MCF 10A (cell line): Measurements from ENCODE around the gene METRNL. TPM values are rescaled to one million over a fixed set of nuclear protein-coding genes. Genes with fewer than 3 reads are reported as not detected.

Source experiments
- BruUV-seq: library from RNA; stranded (reverse); fragments of 400-500 nt; replicated peaks from 2 replicates; lab custom pipeline; 2021; lab: Mats Ljungman, UMichigan
- CTCF ChIA-PET: fragments of 300-600 bp; sonication (Branson Sonifier 250); formaldehyde crosslinking; extraction: SDS; loops from one replicate; lab custom pipeline; 2021; ENCODE audit warnings: antibody characterized with exemption, inconsistent platforms; lab: Yijun Ruan, JAX
- POLR2A ChIA-PET: fragments of 300-600, 350-650 bp; sonication (Branson Sonifier 250); formaldehyde crosslinking; extraction: SDS; loops from one replicate; lab custom pipeline; 2020; ENCODE audit warnings: antibody characterized with exemption, inconsistent platforms; lab: Yijun Ruan, JAX
- DNase-seq: peaks from one replicate; pipeline ENCODE4 v3.0.0-alpha.2; 2018; ENCODE audit not compliant: unreplicated experiment
- H3K27ac Mint-ChIP-seq: one replicate; pipeline ENCODE4 v1.8.0; 2022; ENCODE audit warnings: mild to moderate bottlenecking, low read depth, mixed read lengths; ENCODE audit not compliant: unreplicated experiment
- H3K27me3 Mint-ChIP-seq: one replicate; pipeline ENCODE4 v1.8.0; 2022; ENCODE audit warnings: mixed read lengths; ENCODE audit not compliant: insufficient read depth, unreplicated experiment
- H3K36me3 Mint-ChIP-seq: one replicate; pipeline ENCODE4 v1.8.0; 2022; ENCODE audit warnings: mild to moderate bottlenecking, moderate library complexity, mixed read lengths; ENCODE audit not compliant: insufficient read depth, unreplicated experiment
- H3K4me1 Mint-ChIP-seq: one replicate; pipeline ENCODE4 v1.8.0; 2022; ENCODE audit warnings: mixed read lengths; ENCODE audit not compliant: insufficient read depth, unreplicated experiment
- H3K4me3 Mint-ChIP-seq: one replicate; pipeline ENCODE4 v1.8.0; 2022; ENCODE audit warnings: mild to moderate bottlenecking, moderate library complexity, mixed read lengths; ENCODE audit not compliant: unreplicated experiment
- H3K9me3 Mint-ChIP-seq: one replicate; pipeline ENCODE4 v1.8.0; 2022; ENCODE audit warnings: mixed read lengths; ENCODE audit not compliant: unreplicated experiment
- CTCF ChIP-seq: fragments of 200-600 bp; IDR thresholded peaks from one replicate; pipeline ENCODE4 v1.8.0; 2022; ENCODE audit warnings: antibody characterized with exemption, mild to moderate bottlenecking; ENCODE audit not compliant: unreplicated experiment
- intact Hi-C: fragments of 100-400 bp; cut with micrococcal nuclease; formaldehyde crosslinking; loops from 2 replicates; pipeline ENCODE4 v1.14.1; 2022
- total RNA-seq: library from RNA; stranded (reverse); gene quantifications from 2 replicates; pipeline ENCODE4 v1.2.3, GENCODE V29; 2022

METRNL gene
- total RNA-seq, 1 experiment from 2014 or later = 14.5 TPM

- no TSS peak for BruUV-seq
- DNase-seq = peak; percentile 53
- ChIA-PET CTCF (interaction anchor here (0.6 kb wide), 1 partner anchor 34 kb away, joined by 3 read pairs; no protein-coding TSS in a partner anchor), POLR2A (no interaction called here)
- no peak for TF ChIP-seq CTCF
- Mint-ChIP-seq H3K27ac (no peak overlapping the region), H3K4me1 (no peaks in the 10 kb centered on the region), H3K36me3 (no peaks in the 10 kb centered on the region), H3K9me3 (no peaks in the 10 kb centered on the region), H3K4me3 (no peak overlapping the region), H3K27me3 (no peaks in the 10 kb centered on the region)
- intact Hi-C loops = no loop called here
These were observed 4.0 kb upstream of the METRNL start for GRCh38 chr17:83075270-83075880.

DNA sequence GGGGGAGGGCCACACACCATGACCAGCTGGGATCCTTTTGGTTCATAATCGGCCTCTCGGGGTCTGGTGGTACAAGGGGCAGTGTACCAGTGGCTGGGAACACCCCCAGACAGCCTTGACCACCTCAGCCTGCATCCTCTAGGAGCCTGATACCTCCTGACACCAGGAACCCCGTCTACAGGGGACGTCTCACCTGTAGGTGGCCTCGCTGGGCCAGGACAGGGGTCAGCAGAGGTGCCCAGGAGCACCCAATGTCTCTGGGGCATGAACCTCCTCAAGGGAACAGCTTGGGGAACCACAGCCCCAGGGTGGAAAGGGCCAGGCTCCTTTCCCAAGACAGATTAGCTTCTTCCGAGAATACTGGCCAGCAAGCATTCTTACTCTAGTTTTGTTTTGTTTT is 2.5 kb upstream of the METRNL start:
- no TSS peak for BruUV-seq
- Mint-ChIP-seq H3K27ac (no peak overlapping the region), H3K36me3 (no peaks in the 10 kb centered on the region), H3K4me1 (no peaks in the 10 kb centered on the region), H3K4me3 (no peak overlapping the region), H3K9me3 (no peaks in the 10 kb centered on the region), H3K27me3 (no peaks in the 10 kb centered on the region)
- peak; percentile 38 for TF ChIP-seq CTCF
- intact Hi-C loops = loop anchor here (2.0 kb wide), 1 partner anchor 294 kb away; no protein-coding TSS in a partner anchor
- DNase-seq = peak; percentile 53
- POLR2A ChIA-PET = no interaction called here
- CTCF ChIA-PET = interaction anchor here (0.6 to 1.0 kb wide), 3 partner anchors 13 to 201 kb away, joined by 3 read pairs; no protein-coding TSS in a partner anchor

DNA sequence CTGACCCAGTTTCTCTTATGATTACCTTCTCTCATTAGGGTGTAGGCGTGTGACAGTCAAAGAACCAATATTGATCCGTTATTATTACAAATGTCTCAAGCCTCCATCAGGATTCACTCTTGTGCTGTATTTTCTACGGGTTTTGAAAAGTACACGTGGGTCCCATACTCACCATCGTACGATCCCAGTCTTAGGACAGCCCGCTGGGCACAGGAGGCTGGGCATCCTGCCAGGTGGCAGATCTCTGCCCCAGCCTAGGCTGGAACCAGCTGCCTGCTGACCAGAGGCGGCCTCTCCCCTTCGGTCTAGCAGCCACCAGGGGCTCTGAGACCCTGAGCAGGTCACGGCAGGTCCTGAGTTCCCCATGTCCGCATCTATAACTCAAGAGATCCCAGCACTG is 2.0 kb upstream of the METRNL start:
- no peaks in the 10 kb centered on the region for H3K9me3 Mint-ChIP-seq
- no peak for TF ChIP-seq CTCF
- ChIA-PET POLR2A (no interaction called here), CTCF (interaction anchor here (0.6 to 0.9 kb wide), 3 partner anchors 13 to 241 kb away, joined by 3 to 4 read pairs (median 3); no protein-coding TSS in a partner anchor)
- intact Hi-C loops = loop anchor here (2.0 kb wide), 1 partner anchor 295 kb away; no protein-coding TSS in a partner anchor
- no TSS peak for BruUV-seq
- H3K4me3 Mint-ChIP-seq = no peak overlapping the region
- H3K4me1 Mint-ChIP-seq = peaks cover under 1% of the 10 kb centered on the region
- no peaks in the 10 kb centered on the region for H3K36me3 Mint-ChIP-seq
- no peak for DNase-seq
- H3K27ac Mint-ChIP-seq = no peak overlapping the region
- no peaks in the 10 kb centered on the region for H3K27me3 Mint-ChIP-seq

DNA sequence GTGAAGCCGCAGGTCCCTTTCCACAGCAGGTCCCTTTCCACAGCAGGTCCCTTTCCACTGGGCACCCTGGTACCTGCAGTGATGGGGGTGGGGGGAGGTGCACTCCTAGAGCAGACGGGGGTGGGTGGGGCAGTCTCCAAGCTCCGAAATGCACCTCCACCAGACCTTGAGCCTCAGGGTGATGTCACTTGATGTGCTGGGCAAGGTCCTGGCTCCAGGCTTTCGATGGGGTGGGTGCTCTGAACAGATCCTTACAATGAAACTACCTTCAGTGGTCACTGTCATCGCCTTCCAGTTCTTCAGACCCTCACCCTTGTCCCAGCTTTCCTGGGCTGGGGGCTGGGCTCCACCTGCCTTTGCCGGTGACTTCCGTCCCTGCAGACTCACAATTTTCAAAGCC is 1.5 kb upstream of the METRNL start:
- Mint-ChIP-seq H3K27me3 (no peaks in the 10 kb centered on the region), H3K36me3 (no peaks in the 10 kb centered on the region), H3K4me3 (peak overlapping the region; percentile 39), H3K27ac (no peak overlapping the region), H3K9me3 (no peaks in the 10 kb centered on the region), H3K4me1 (peaks cover 5% of the 10 kb centered on the region)
- DNase-seq = no peak
- CTCF ChIA-PET = interaction anchor here (0.6 kb wide), 1 partner anchor 242 kb away, joined by 4 read pairs; no protein-coding TSS in a partner anchor
- POLR2A ChIA-PET = interaction anchor here (0.8 to 1.2 kb wide), 2 partner anchors 56 to 169 kb away, joined by 3 read pairs; no protein-coding TSS in a partner anchor
- intact Hi-C loops = loop anchor here (2.0 kb wide), 1 partner anchor 295 kb away; no protein-coding TSS in a partner anchor
- BruUV-seq = no TSS peak
- no peak for TF ChIP-seq CTCF
